GM12801 (cell line): ENCODE measurements around the gene PGA3.

ENCODE experiments used
- CTCF ChIP-seq: IDR thresholded peaks from one replicate; pipeline ENCODE4 v1.5.1; 2011; ENCODE audit warnings: control low read depth; ENCODE audit not compliant: insufficient read length; ENCODE audit errors: extremely low read depth

The PGA3 gene

GRCh38 chr11:61193596-61193995 is 9.7 kb upstream of the PGA3 start:
- TF ChIP-seq CTCF: no peak

GRCh38 chr11:61194169-61194671 is 9.1 kb upstream of the PGA3 start:
- TF ChIP-seq CTCF: no peak

GRCh38 chr11:61194981-61195695 is 8.2 kb upstream of the PGA3 start:
- no peak for TF ChIP-seq CTCF

GRCh38 chr11:61195719-61196118 is 7.6 kb upstream of the PGA3 start:
- TF ChIP-seq CTCF: no peak

- no peak for TF ChIP-seq CTCF
Observed at GRCh38 chr11:61198361-61198760, 5.0 kb upstream of the PGA3 start.

- TF ChIP-seq CTCF: no peak
Observed at GRCh38 chr11:61198948-61199523, 4.3 kb upstream of the PGA3 start.

GRCh38 chr11:61201476-61201875 is 1.8 kb upstream of the PGA3 start:
- TF ChIP-seq CTCF: no peak
